Measurements from ENCODE around the gene INPP5K.

Gene INPP5K

DNA sequence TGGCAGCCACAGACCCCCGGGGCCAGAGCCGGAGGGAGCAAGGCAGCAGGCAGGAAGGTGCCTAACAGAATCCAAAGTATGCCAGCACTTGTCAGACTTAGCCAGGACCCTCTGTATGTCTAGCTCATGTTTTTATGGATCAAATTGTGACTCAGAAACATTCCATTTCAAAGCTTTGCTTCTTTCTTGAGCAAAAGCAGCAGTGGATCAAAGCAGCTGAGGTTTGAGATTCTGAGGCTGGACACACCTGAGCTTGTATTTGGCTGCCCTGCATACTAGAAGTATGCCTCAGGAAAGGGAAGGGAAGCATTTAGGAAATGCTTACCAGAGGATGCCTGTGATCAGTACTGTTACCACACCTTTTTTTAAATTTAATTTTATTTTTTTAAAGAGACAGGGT lies 18.2 kb downstream of the INPP5K start:
- Histone ChIP-seq H3K4me2 (ENCODE audit: low read depth, low read length) (no peak overlapping the region), H3K9me3 (replicated peaks; ENCODE audit: insufficient read depth, low read length) (no peaks in the 10 kb centered on the region), H4K20me1 (ENCODE audit: insufficient read depth, low read length) (no peaks in the 10 kb centered on the region), H3F3A (ENCODE audit: insufficient read depth, low read length) (no peaks in the 10 kb centered on the region), H3K79me2 (ENCODE audit: low read length) (no peaks in the 10 kb centered on the region), H3K9ac (ENCODE audit: low read length) (no peak overlapping the region), H3K4me3 (ENCODE audit: low read length) (no peak overlapping the region), H2AFZ (ENCODE audit: low read length) (no peak overlapping the region), H3K27me3 (replicated peaks; ENCODE audit: insufficient read depth, low read length) (no peaks in the 10 kb centered on the region), H3K36me3 (replicated peaks; ENCODE audit: insufficient read depth, low read length) (no peaks in the 10 kb centered on the region), H3K27ac (ENCODE audit: low read length) (no peak overlapping the region), H3K4me1 (ENCODE audit: low read length) (no peaks in the 10 kb centered on the region), H3K9me2 (replicated peaks; ENCODE audit: insufficient read depth, low read length) (no peaks in the 10 kb centered on the region)
- TF ChIP-seq EZH2 (optimal IDR thresholded peaks at IDR 0.05; ENCODE audit: low read depth, low read length) (no peak), EZH2phosphoT487 (IDR thresholded peaks at IDR 0.05; ENCODE audit: low read length) (no peak)
- TF ChIP-seq, protein P1, sequence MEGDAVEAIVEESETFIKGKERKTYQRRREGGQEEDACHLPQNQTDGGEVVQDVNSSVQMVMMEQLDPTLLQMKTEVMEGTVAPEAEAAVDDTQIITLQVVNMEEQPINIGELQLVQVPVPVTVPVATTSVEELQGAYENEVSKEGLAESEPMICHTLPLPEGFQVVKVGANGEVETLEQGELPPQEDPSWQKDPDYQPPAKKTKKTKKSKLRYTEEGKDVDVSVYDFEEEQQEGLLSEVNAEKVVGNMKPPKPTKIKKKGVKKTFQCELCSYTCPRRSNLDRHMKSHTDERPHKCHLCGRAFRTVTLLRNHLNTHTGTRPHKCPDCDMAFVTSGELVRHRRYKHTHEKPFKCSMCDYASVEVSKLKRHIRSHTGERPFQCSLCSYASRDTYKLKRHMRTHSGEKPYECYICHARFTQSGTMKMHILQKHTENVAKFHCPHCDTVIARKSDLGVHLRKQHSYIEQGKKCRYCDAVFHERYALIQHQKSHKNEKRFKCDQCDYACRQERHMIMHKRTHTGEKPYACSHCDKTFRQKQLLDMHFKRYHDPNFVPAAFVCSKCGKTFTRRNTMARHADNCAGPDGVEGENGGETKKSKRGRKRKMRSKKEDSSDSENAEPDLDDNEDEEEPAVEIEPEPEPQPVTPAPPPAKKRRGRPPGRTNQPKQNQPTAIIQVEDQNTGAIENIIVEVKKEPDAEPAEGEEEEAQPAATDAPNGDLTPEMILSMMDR (IDR thresholded peaks at IDR 0.05; ENCODE audit: low read length) = no peak
- no peak for DNase-seq

DNA sequence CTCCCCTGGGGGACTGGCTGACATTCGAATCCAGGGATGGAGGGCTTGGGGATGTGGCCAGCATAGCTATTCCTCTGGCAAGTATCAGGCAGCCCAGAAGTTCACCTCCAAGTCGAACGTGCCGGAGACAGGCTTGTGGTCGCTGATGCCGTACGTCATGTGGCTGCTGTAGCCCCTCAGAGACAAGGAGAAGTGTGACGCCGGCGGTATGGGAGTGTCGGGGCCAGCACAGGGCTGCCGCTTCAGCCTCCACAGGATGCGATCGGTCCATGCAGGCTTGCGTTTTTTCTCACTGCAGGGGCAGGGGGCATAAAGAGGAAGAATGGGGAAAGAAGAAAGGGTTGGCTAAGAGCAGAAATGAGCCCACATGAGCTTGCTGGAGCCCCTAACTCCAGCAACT lies 18.6 kb downstream of the INPP5K start:
- TF ChIP-seq EZH2 (optimal IDR thresholded peaks at IDR 0.05; ENCODE audit: low read depth, low read length) (no peak), EZH2phosphoT487 (IDR thresholded peaks at IDR 0.05; ENCODE audit: low read length) (no peak)
- TF ChIP-seq, protein P1 (IDR thresholded peaks at IDR 0.05; ENCODE audit: low read length) = no peak

DNA sequence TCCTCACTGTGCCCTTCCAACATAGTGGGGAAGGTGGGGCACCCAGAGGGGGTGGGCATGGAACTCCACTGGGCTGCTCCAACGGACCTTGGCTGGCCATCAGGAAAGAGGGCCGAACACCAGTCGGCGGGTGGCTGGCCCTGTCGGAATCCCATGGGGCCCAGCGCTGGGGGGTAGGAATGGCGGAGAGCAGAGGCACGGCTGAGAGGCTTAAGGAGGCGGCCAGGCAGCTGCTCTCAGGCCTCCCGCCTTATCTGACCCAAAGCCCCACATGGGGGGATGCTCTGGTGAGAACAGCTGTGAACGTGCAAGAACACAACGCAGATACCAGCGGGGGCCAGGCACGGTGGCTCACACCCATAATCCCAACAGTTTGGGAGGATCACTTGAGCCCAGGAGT lies 19.5 kb downstream of the INPP5K start:
- H3K27ac ChIP-seq (ENCODE audit: low read length) = no peak overlapping the region
- no peak overlapping the region for H3K4me2 ChIP-seq (ENCODE audit: low read depth, low read length)
- H4K20me1 ChIP-seq (ENCODE audit: insufficient read depth, low read length) = no peaks in the 10 kb centered on the region
- no peak overlapping the region for H2AFZ ChIP-seq (ENCODE audit: low read length)
- H3K4me3 ChIP-seq (ENCODE audit: low read length) = no peak overlapping the region
- no peaks in the 10 kb centered on the region for H3K9me3 ChIP-seq (replicated peaks; ENCODE audit: insufficient read depth, low read length)
- H3F3A ChIP-seq (ENCODE audit: insufficient read depth, low read length) = no peaks in the 10 kb centered on the region
- DNase-seq = no peak
- H3K9ac ChIP-seq (ENCODE audit: low read length) = no peak overlapping the region
- H3K4me1 ChIP-seq (ENCODE audit: low read length) = no peaks in the 10 kb centered on the region
- TF ChIP-seq EZH2 (optimal IDR thresholded peaks at IDR 0.05; ENCODE audit: low read depth, low read length) (no peak), EZH2phosphoT487 (IDR thresholded peaks at IDR 0.05; ENCODE audit: low read length) (no peak)
- TF ChIP-seq, protein P1 (IDR thresholded peaks at IDR 0.05; ENCODE audit: low read length) = no peak
- no peaks in the 10 kb centered on the region for H3K9me2 ChIP-seq (replicated peaks; ENCODE audit: insufficient read depth, low read length)
- no peaks in the 10 kb centered on the region for H3K27me3 ChIP-seq (replicated peaks; ENCODE audit: insufficient read depth, low read length)
- H3K36me3 ChIP-seq (replicated peaks; ENCODE audit: insufficient read depth, low read length) = no peaks in the 10 kb centered on the region
- no peaks in the 10 kb centered on the region for H3K79me2 ChIP-seq (ENCODE audit: low read length)

More for the DNA sequence above, 18.6 kb downstream of the INPP5K start:
- no peak overlapping the region for H3K27ac ChIP-seq (ENCODE audit: low read length)
- H3K9ac ChIP-seq (ENCODE audit: low read length) = no peak overlapping the region
- no peaks in the 10 kb centered on the region for H3K36me3 ChIP-seq (replicated peaks; ENCODE audit: insufficient read depth, low read length)
- no peaks in the 10 kb centered on the region for H3K27me3 ChIP-seq (replicated peaks; ENCODE audit: insufficient read depth, low read length)
- H3K79me2 ChIP-seq (ENCODE audit: low read length) = no peaks in the 10 kb centered on the region
- H3K4me2 ChIP-seq (ENCODE audit: low read depth, low read length) = no peak overlapping the region
- H3K9me3 ChIP-seq (replicated peaks; ENCODE audit: insufficient read depth, low read length) = no peaks in the 10 kb centered on the region
- DNase-seq = no peak
- no peaks in the 10 kb centered on the region for H3F3A ChIP-seq (ENCODE audit: insufficient read depth, low read length)
- no peak overlapping the region for H3K4me3 ChIP-seq (ENCODE audit: low read length)
- H2AFZ ChIP-seq (ENCODE audit: low read length) = no peak overlapping the region
- H3K9me2 ChIP-seq (replicated peaks; ENCODE audit: insufficient read depth, low read length) = no peaks in the 10 kb centered on the region
- H3K4me1 ChIP-seq (ENCODE audit: low read length) = no peaks in the 10 kb centered on the region
- H4K20me1 ChIP-seq (ENCODE audit: insufficient read depth, low read length) = no peaks in the 10 kb centered on the region

Measured in MM.1S (cell line).